Liver (tissue), 9 donors: ENCODE results near the gene LCN12. TPM values are rescaled to one million over a fixed set of nuclear protein-coding genes. Genes with fewer than 3 reads are reported as not detected.

ENCODE experiments used
- DNase-seq: peaks from one replicate; pipeline ENCODE4 v3.0.0-alpha.2; 2017; ENCODE audit warnings: low spot score
- H3K27ac ChIP-seq, 2 donors: one replicate each; pipeline ENCODE4 v1.7.0; 2013; ENCODE audit warnings: inconsistent platforms in 2 of 2, low read length in 2 of 2, control low read depth in 1 of 2, low read depth in 1 of 2, mild to moderate bottlenecking in 1 of 2
- H3K27me3 ChIP-seq, 4 donors: one replicate each; pipeline versions ENCODE4 v1.6.1 to v1.7.0; 2013; ENCODE audit warnings: low read length in 3 of 4, inconsistent platforms in 1 of 4, mild to moderate bottlenecking in 1 of 4, moderate library complexity in 1 of 4; ENCODE audit not compliant: control insufficient read depth in 4 of 4, insufficient read depth in 4 of 4
- H3K36me3 ChIP-seq, 4 donors: one replicate each; pipeline versions ENCODE4 v1.6.1 to v1.7.0; 2013; ENCODE audit warnings: low read length in 3 of 4, mild to moderate bottlenecking in 3 of 4, low read depth in 1 of 4, moderate library complexity in 1 of 4; ENCODE audit not compliant: control insufficient read depth in 4 of 4, insufficient read depth in 3 of 4
- H3K4me1 ChIP-seq, 4 donors: one replicate each; pipeline versions ENCODE4 v1.6.1 to v1.7.0; 2013; ENCODE audit warnings: low read length in 3 of 4, mild to moderate bottlenecking in 3 of 4, moderate library complexity in 1 of 4; ENCODE audit not compliant: control insufficient read depth in 4 of 4, insufficient read depth in 4 of 4
- H3K4me3 ChIP-seq, 3 donors: one replicate each; pipeline versions ENCODE4 v1.6.1 to v1.7.0; 2013; ENCODE audit warnings: low read length in 3 of 3, control low read depth in 1 of 3, low read depth in 1 of 3, mild to moderate bottlenecking in 1 of 3
- H3K9ac ChIP-seq, 2 donors: one replicate each; pipeline ENCODE4 v1.7.0; 2013; ENCODE audit warnings: low read length in 2 of 2, mild to moderate bottlenecking in 2 of 2, moderate library complexity in 2 of 2, control low read depth in 1 of 2, low read depth in 1 of 2
- H3K9me3 ChIP-seq, 4 donors: one replicate each; pipeline versions ENCODE4 v1.6.1 to v1.7.0; 2013; ENCODE audit warnings: low read length in 3 of 4; ENCODE audit not compliant: control insufficient read depth in 4 of 4
- ATF3 ChIP-seq: IDR thresholded peaks from 2 replicates; pipeline ENCODE4 v1.6.1; 2016; ENCODE audit warnings: antibody characterized with exemption
- CTCF ChIP-seq: fragments of 150-350 bp; IDR thresholded peaks from 2 replicates; pipeline ENCODE4 v1.5.1; 2017; ENCODE audit warnings: improper control_type of control experiment, low read depth, low read length; ENCODE audit not compliant: missing input control
- FOXA1 ChIP-seq: IDR thresholded peaks from 2 replicates; pipeline ENCODE4 v1.6.1; 2016; ENCODE audit warnings: antibody characterized with exemption
- FOXA2 ChIP-seq: IDR thresholded peaks from 2 replicates; pipeline ENCODE4 v1.6.1; 2016; ENCODE audit warnings: antibody characterized with exemption
- GABPA ChIP-seq, 2 donors: IDR thresholded peaks in 1 of 2; conservative IDR thresholded peaks in 1 of 2; 2 replicates each; pipeline ENCODE4 v1.6.1; 2016; ENCODE audit warnings: antibody characterized with exemption in 2 of 2, mild to moderate bottlenecking in 1 of 2, moderate library complexity in 1 of 2
- HNF4G ChIP-seq: IDR thresholded peaks from 2 replicates; pipeline ENCODE4 v1.6.1; 2016; ENCODE audit warnings: antibody characterized with exemption
- JUND ChIP-seq, 2 donors: IDR thresholded peaks; 2 replicates each; pipeline ENCODE4 v1.6.1; 2016; ENCODE audit warnings: antibody characterized with exemption in 2 of 2
- MAX ChIP-seq: IDR thresholded peaks from 2 replicates; pipeline ENCODE4 v1.6.1; 2016; ENCODE audit warnings: antibody characterized with exemption
- NR2F2 ChIP-seq: IDR thresholded peaks from 2 replicates; pipeline ENCODE4 v1.6.1; 2016; ENCODE audit warnings: antibody characterized with exemption
- REST ChIP-seq: IDR thresholded peaks from 2 replicates; pipeline ENCODE4 v1.6.1; 2016; ENCODE audit warnings: antibody characterized with exemption, mild to moderate bottlenecking
- RXRA ChIP-seq, 2 donors: IDR thresholded peaks; 2 replicates each; pipeline ENCODE4 v1.6.1; 2017 to 2018; ENCODE audit warnings: antibody characterized with exemption in 2 of 2, mild to moderate bottlenecking in 1 of 2
- SP1 ChIP-seq: IDR thresholded peaks from 2 replicates; pipeline ENCODE4 v1.6.1; 2018; ENCODE audit warnings: antibody characterized with exemption, mild to moderate bottlenecking
- TAF1 ChIP-seq: conservative IDR thresholded peaks from 2 replicates; pipeline ENCODE4 v1.6.1; 2016; ENCODE audit warnings: antibody characterized with exemption, mild to moderate bottlenecking
- YY1 ChIP-seq: IDR thresholded peaks from 2 replicates; pipeline ENCODE4 v1.6.1; 2016; ENCODE audit warnings: antibody characterized with exemption, mild to moderate bottlenecking
- ZBTB33 ChIP-seq: IDR thresholded peaks from 2 replicates; pipeline ENCODE4 v1.6.1; 2016; ENCODE audit warnings: antibody characterized with exemption
- whole genome bisulfite sequencing: extraction: QIAGEN DNeasy Blood & Tissue Kit; methylation state at CpG from one replicate; pipeline ENCODE4 v1.1.7; 2013; 5-methylcytosine and 5-hydroxymethylcytosine counted together
- polyA plus RNA-seq, 2 donors: library from polyadenylated mRNA; stranded (reverse) in 1 of 2; unstranded in 1 of 2; fragments of 200-250 nt in 1 of 2; fragments of >200 nt in 1 of 2; fragmentation: Nextera tagmentation in 1 of 2; extraction: Ambion mirVana in 1 of 2; gene quantifications; one replicate each; pipeline versions ENCODE4 v1.2.1 to v1.2.3, GENCODE V29; 2013 to 2015
- total RNA-seq, 2 donors: library from RNA; depleted of rRNA; stranded (reverse); fragments of >200 nt; gene quantifications; one replicate each; pipeline ENCODE4 v1.2.3, GENCODE V29; 2014
- donor health status: healthy.
- donor health status: healthy.
- donor health status: healthy.
- donor health status: healthy.
- donor health status: healthy.

Gene LCN12
- total and polyA plus RNA-seq, 4 donors, result 2.3 to 12.2 (median 6.2) TPM

- TF ChIP-seq REST (no peak), TAF1 (no peak), SP1 (no peak), JUND (IDR thresholded peaks at IDR 0.05) (no peak)
These were observed 13.9 kb downstream of the LCN12 start (continued) for GRCh38 chr9:136965771-136966484.

- DNase-seq, result no peak
- Histone ChIP-seq H3K27ac (no peak overlapping the region), H3K4me3 (no peak overlapping the region), H3K9me3 (no peaks in the 10 kb centered on the region), H3K27me3 (no peaks in the 10 kb centered on the region), H3K9ac (no peak overlapping the region), H3K36me3 (no peaks in the 10 kb centered on the region), H3K4me1 (peaks cover 0 to 2% (median 0%) of the 10 kb centered on the region in 4 donors)
- TF ChIP-seq REST (no peak), HNF4G (no peak), YY1 (no peak)
- WGBS, result 81% methylated on average over 17 of the region's 17 CpGs
These were observed 16.5 kb downstream of the LCN12 start for GRCh38 chr9:136968333-136969127.

- Histone ChIP-seq H3K4me1 (peaks cover 0 to 2% (median 0%) of the 10 kb centered on the region in 4 donors), H3K4me3 (no peak overlapping the region), H3K9ac (no peak overlapping the region), H3K27me3 (no peaks in the 10 kb centered on the region), H3K27ac (no peak overlapping the region), H3K9me3 (no peaks in the 10 kb centered on the region), H3K36me3 (no peaks in the 10 kb centered on the region)
- DNase-seq, result no peak
- no peak for TF ChIP-seq SP1
- no peak for TF ChIP-seq ZBTB33
- no peak for TF ChIP-seq FOXA1
- TF ChIP-seq GABPA (IDR thresholded peaks at IDR 0.05 in 1 of 2, conservative IDR thresholded peaks at IDR 0.05 in 1 of 2), result no peak
- TF ChIP-seq JUND (IDR thresholded peaks at IDR 0.05), result no peak
- no peak for TF ChIP-seq CTCF
- no peak for TF ChIP-seq TAF1
- no peak for TF ChIP-seq FOXA2
- TF ChIP-seq NR2F2, result no peak
- TF ChIP-seq MAX, result no peak
- TF ChIP-seq RXRA (IDR thresholded peaks at IDR 0.05), result no peak
- TF ChIP-seq ATF3, result no peak
- WGBS, result 87% methylated on average over 17 of the region's 17 CpGs
These were observed 17.1 kb downstream of the LCN12 start for GRCh38 chr9:136969150-136969549.
